ENCODE results near the gene PTBP3.
"Not testable (repeated sequence)": the region's sequence is repeated elsewhere in the genome, so short reads cannot be mapped to it uniquely, and the experiment has no call there.

PTBP3 gene

DNA sequence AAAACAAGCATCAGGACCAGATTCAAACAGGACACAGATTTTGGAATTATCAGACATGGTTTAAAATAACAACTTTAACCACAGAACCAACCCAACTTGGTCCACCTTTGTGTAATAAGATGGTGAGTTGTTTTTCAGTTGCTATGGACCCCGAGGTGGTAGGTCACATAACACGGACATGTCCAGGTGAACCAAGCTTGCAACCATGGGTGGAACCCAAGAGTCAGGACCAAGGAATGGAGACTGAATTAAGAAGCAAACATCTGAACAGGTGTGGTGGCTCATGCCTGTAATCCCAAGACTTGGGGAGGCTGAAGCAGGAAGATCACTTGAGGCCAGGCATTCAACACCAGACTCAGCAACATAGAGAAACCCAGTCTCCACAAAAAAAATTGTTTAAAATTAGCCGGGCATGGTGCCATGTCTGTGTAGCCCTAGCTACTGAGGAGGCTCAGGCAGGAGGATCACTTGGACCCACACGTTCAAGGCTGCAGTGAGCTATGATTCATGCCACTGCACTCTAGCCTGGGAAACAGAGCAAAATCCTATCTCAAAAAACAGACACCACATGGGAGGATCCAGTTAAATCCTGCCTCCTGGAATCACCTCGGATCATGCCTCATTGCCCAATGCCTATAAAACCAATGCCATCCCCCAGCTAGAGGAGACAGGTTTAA is 10.6 kb downstream of the PTBP3 start:
- DNase-seq = no peak

DNA sequence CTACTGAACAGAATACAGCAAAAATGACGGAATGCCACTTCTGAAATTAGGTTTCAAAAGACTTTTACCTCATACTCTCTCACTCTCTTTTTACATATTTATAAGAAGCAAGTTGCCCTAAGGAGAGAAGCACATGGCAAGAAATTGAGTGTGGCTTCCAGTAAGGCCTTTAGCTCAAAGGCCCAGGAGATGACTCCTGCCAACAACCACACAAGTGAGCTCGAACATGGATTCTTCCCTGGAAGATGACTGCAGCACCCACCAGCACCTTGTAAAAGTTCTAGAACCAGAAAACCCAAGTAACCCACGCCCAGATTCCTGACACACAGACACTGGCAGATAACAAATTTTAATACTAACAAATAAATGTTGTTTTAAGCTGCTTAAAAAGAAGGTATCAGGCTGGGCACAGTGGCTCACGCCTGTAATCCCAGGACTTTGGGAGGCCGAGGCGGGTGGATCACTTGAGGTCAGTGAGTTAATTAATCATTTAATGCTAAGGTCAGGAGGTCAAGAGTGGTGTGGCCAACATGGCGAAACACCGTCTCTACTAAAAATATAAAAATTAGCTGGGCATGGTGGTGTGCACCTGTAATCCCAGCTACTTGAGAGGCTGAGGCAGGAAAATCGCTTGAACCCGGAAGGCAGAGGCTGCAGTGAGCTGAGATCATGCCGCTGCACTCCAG is 17.0 kb downstream of the PTBP3 start:
- no peak for DNase-seq

DNA sequence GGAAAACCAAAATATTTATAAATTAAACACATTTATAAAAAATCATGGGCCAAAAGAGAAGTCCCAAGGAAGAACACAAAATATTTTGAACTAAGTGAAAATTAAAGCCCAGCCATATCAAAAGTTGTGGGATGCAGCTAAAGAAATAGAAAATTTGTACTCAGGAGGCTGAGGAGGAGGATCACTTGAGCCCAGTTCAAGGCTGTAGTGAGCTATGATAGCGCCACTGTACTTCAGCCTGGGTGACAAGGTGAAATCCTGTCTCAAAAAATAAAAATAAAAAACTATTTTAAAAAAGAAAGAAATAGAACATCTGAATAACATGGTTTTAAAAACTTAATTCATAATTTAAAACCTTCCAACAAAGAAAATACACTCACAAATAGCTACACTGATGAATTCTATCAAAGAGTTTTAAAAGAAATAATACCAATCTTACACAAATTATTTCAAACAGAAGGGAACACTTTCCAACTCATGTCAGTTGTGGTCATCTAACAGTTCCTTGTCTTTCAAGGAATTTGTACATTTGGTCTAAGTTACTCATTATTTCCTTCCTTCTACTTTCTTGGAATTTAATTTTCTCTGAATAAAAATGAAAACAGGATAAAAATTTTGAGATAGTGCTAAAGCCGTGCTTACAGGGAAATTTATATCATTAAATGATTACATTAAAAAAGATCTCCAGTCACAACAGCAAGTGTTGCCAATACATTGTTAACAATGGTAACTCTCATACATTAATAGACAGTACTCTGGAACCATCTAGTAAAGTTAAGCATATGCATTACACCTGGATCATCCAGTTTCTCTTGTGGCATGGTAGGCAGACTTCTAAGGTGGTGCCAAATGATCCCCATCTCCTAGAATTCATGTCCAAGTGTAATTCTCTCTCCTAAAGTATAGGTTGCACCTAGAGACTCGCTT is 17.8 kb downstream of the PTBP3 start:
- DNase-seq = no peak

DNA sequence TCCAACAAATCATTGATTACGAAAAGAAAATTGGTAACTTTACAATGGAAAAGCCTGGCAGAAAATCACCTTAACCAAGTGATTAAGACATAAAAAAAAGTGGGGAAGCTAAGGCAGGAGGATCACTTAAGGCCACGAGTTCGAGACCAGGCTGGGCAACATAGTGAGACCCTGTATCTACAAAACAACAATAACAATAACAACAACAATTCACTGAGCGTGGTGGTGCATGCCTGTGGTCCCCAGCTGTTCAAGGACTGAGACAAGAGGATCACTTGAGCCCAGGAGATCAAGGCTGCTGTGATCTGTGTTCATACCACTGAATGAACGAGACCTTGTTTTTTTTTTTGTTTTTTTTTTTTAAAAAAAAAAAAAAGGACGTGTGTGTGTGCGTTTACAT is 21.3 kb downstream of the PTBP3 start:
- no peak for DNase-seq

DNA sequence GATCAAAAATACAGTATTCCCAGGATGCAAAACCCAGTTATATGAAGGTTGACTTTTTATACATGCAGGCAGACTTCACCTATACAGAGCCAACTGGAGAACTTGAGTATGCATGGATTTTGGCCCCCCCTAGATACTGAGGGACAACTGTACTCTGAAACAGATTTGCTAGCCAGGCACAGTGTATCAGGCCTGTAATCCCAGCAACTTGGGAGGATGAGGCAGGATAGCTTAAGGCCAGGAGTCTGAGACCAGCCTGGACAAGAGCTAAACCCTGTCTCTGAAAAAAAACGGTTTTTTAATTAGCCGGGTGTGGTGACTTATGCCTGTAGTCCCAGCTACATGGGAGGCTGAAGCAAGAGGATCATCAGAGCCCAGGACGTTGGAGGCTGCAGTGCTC is 21.9 kb downstream of the PTBP3 start:
- DNase-seq = no peak

DNA sequence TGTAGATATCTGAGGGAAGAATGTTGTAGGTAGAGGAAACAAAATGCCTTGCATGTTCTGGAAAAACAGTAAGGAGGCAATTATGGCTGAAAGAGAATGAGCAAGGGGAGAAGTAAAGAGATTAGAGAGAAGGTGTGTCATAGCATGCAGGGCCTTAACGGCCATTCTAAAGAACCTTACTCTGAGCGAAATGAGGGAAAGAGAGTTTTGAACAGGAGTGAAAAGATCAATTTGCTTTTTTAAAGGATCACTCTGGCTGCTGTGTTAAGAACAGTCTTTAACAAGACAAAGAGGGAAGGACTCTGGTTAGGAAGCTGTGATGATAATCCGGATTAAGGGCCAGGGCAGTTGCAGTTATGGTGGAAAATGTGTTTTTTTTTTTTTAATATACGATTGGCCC is 22.6 kb downstream of the PTBP3 start:
- DNase-seq = no peak

DNA sequence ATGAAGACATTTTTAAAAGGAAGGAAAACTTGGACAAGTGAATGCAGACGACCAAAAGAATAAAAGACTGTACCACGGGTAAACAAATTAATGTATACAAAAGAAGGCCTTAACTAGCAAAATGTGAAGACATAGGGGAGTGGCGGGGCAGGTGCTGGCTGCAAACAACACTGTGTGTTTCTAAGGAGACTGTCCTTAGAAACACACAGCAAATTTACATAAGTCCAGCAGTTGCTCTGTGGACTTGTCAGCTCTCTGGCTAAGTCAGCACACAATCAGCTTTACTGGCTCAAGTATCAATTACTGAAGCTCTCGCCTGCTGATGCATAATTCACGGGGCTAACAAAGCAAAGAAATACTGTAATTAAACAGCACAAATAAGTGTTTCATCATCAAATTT is 24.8 kb downstream of the PTBP3 start:
- DNase-seq = no peak

DNA sequence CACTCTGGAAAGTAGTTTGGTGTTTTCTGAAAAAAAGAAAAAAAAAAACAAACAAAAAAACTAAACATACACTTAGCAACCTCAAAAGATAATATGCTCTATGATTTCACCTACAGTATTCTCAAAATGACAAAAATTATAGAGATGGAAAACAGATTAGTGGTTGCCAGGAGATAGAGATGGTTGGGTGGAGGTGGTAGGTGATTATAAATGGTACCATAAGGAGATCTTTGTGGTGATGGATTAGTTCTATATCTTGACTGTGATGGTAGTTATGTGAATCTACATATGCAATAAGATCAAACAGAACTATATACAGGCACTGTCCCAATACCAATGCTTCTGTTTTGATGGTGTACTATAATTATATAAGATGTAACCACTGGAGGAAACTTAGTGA is 32.0 kb downstream of the PTBP3 start:
- DNase-seq = no peak

DNA sequence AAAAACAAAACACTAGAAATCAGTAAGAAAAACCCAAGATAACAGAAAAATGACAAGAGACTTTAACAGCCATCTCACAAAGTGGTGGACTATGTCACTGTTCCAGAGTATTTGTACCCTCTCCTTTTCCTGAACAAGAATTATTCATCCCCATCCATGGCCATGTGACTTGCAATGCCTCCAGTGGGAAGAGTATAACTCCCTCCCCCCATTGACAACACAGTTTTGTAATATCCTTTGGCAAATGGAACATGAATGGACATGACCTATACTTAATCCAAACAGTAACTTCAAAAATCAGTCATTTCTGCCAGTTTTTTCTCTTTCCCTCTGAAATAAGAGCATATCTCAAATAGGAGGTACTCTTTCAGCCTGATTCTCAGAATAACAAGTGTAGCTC is 33.9 kb downstream of the PTBP3 start:
- no peak for DNase-seq

DNA sequence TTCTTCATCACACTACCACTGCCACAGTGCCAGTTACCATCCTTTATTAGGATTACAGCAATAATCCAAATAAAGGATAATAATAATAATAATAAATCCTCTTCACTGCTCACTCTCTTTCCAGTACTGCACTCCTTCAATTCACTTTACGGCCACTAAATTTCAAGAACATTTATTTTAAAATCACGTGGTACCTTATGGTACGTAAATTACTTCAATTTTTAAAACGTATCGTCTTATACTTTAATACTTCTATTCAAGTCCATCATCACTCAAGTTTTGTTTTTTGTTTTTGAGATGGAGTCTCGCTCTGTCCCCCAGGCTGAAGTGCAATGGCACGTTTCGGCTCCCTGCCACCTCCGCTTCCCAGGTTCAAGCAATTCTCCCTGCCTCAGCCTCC is 36.5 kb downstream of the PTBP3 start:
- no peak for DNase-seq

DNA sequence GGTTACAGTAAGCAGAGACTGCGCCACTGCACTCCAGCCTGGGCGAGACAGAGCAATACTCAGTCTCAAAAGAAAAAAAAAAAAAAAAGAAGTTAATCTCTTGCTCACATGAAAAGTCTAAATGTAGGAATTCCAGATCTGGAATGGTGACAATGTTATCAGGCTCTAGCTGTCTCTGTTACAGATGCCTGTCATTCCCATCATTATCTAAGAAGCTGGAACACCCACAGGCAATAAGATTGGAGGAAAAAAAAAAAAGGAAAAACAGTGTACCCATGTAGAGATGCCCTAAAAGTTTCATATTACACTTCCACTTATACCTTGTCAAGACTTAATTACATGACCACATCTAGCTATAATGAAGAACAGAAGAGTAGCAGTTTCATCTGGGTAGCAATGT is 38.2 kb downstream of the PTBP3 start:
- DNase-seq = no peak

DNA sequence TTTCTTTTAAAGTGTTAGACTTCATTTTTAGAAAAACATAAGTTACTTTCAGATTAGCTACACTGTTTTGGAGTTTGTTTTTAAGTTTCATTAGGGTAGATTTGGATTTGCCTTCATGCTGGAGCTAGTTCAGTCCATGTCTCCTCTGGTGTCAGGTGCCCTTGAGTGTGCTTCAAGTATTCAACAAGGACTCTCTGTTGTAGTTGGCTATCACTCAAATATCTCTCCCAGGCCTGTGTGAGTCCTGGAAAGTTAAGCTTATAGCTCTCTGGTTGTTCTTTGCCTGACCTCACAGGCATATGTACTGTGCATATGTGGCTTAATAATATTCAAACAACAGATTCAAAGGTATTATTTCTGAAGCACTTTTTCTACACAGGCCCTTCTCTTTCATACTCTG is 45.4 kb downstream of the PTBP3 start:
- DNase-seq = no peak

DNA sequence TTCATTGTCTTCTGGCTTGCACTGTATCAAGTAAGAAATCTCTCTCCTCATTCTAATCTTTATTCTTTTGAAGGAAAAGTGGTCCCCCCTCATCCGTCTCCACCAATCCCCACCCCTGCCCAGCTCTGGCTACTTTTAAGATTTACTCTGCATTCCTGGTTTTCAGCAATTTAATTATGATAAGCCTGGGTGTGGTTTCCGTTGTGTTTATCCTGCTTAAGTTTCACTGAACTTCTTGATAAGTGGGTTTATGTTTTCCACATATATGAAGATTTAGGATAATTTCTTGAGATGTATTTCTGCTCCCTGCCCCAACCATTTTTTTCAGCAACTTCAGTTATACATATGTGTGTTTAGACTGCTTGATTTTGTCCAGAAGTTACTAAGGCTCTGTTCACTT is 46.5 kb downstream of the PTBP3 start:
- no peak for DNase-seq

DNA sequence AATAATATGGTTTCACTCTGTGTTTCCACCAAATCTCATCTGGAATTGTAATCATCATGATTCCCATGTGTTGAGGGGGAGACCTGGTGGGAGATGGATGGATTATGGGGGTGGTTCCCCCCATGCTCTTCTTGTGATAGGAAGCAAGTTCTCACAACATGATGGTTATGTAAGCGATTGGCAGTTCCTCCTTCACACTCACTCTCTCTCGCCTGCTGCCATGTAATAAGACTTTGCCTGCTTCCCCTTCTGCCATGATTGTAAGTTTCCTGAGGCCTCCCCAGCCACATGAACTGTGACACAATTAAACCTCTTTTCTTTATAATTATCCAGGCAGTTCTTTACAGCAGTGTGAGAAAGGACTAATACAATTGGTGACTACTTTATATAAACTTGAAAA is 48.4 kb downstream of the PTBP3 start:
- no peak for DNase-seq

DNA sequence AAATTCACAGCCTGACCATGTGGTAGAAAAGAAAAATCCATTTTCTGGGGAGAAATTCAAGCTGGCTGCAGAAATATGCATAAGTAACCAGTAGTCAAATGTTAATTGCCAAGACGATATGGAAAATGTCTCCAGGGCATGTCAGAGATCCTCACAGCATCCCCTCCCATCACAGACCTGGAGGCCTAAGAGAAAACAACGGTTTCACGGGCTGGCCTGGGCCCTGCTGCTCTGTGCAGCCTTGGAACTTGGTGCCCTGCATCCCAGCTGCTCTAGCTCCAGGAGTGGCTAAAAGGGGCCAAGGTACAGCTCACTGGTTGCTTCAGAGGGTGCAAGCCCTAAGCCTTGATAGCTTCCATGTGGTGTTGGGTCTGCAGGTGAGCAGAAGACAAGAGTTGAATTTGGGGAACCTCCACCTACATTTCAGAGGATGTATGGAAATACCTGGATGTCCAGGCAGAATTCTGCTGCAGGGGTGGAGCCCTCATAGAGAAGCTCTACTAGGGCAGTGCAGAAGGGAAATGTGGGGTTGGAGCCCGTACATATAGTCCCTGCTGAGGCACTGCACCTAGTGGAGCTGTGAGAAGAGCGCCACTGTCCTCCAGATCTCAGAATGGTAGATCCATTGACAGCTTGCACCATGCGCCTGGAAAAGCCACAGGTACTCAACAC is 49.7 kb downstream of the PTBP3 start:
- no peak for DNase-seq

DNA sequence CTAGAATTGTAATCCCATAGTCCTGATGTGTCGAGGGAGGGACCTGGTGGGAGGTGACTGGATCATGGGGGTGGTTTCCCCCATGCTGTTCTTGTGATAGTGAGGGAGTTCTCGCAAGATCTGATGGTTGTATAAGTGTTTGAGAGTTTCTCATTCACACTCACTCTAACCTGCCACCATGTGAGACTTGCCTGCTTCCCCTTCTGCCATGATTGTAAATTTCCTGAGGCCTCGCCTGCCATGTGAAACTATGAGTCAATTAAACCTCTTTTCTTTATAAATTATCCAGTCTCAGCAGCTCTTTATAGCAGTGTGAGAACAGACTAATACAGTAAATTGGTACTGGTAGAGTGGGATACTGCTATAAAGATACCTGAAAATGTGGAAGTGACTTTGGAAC is 50.6 kb downstream of the PTBP3 start:
- DNase-seq = not testable (repeated sequence)

DNA sequence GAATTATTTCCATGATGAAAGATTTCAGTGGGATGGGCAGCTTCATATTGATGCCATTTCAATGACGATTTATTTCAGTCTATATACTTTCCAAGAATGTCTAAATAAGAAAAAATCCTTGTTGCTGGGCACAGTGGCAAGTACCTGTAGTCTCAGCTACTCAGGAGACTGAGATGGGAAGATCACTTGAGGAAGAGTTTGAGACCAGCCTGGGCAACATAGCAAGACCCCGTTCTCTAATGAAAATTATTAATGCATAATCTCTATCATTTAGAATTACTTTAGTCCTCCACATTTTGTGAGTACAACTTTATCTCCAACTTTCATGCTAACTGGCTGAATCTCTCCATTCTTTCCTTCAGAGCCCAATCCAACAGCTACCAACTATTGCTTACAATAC is 52.5 kb downstream of the PTBP3 start:
- no peak for DNase-seq

DNA sequence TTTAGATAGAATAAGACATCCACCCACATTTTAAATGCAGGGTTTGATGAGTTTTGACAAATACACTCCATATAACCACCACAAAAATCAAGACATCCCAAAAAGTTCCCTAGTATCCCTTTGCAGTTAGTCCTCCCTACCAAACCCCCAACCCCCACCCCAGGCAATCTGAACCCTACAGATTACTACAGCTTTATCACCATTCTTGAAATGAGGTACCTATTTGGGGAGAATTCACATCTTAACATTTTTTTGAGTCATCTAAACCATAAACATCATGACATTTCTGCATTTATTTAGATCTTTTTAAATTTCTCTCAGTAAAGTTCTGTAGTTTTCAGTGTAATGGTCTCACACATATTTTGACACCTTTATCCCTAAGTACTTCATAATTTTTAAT is 53.9 kb downstream of the PTBP3 start:
- no peak for DNase-seq

DNA sequence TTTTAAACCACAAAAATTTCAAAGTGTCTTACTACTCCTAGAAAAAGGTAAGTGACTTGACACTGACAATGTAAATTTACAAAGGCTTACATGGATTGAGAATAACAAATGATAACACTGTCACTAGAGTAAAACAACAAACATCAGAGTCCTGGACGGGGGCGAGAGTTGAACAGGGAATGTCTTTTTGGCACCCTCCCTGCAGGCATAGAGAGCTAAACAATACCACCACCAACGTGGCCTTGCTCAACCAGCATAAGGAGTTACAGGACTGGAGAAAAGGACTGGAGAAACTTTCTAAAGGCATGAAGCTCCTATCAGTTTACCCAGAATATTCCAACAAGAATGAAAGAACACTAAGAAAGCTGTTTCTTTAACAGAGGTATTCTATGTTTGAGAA is 55.3 kb downstream of the PTBP3 start:
- no peak for DNase-seq

DNA sequence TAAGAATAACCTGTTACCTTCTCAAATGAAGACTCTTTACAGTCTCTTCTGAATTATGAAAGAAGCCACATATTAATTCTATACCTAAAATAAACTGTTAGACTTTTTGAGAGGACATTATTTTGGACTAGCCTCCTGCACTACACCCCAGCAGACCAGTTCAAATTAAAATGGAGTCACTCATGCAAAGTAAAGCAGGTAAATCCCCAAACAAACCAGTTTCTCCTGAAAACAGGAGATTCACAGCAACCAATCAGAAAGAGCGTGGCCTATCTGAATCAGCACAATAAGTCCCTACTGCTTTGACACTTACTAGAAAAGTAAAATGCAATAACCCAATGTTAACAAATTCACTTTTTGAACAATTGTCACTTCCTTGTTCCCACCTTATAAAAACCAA is 58.8 kb downstream of the PTBP3 start:
- no peak for DNase-seq

DNA sequence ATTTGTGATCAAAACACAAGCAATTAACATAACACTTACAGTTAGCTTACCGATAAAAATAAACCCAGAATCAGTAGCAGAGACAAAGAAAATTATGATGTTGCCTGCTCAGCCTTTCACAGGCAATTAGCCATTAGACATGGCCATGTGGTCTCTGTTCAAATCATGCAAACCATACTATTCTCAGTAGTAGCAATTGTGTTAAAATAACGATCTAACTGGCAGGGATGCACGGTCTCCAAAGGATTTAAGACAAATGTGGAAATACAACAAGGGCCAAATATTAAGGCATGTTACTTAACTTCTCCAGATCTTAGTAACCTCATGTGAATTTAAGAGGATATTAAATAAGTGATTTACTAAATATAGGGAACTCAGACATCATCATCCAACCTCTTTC is 59.5 kb downstream of the PTBP3 start:
- no peak for DNase-seq

DNA sequence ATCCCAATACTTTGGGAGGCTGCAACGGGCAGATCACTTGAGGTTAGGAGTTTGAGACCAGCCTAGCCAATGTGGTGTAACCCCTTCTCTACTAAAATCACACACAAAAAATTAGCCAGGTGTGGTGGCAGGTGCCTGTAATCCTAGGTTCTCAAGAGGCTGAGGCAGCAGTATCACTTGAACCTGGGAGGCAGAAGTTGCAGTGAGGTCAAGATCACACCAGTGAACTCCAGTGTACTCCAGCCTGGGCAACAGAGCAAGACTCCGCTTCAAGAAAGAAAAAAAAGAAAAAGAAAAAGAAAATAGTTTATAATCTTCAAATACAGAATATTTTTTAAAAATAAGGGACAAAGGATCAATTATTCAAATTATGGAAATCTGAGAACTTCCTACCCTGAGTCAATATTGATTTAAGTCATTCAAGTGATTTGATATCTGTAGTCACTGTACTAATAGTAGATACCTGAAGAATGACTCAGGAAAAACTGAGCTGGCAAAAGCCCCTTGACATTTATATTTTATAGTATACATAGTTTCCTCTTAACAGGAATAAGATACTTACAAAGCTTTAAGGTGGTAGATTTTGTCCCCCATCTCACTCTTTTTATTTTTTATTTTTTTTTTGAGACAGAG is 61.8 kb downstream of the PTBP3 start:
- DNase-seq = no peak

DNA sequence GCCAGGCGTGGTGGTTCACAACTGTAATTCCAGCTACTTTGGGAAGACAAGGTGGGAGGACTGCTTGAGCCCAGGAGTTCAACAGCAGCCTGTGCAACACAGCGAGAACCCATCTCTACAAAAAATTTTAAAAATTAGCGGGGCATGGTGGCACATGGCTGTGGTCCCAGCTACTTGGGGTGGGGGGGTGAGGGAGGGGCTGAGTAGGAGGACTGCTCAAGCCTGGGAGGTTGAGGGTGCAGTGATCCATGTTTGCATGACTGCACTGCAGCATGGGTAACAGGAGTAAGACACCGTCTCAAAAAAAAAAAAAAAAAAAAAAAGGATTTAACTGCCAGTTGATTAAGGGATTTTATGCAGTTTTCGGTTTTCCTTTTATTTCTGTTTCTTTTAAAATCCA is 65.0 kb downstream of the PTBP3 start:
- DNase-seq = no peak
